GM19328 (cell line): Measurements from ENCODE around the gene TKTL2.

Experiments used
- ATAC-seq: cut with Tn5 transposase; IDR thresholded peaks from one replicate; pipeline ENCODE4 v1.9.1; 2021; ENCODE audit warnings: mild to moderate bottlenecking, moderate library complexity; ENCODE audit not compliant: unreplicated experiment

Gene TKTL2, protein sequence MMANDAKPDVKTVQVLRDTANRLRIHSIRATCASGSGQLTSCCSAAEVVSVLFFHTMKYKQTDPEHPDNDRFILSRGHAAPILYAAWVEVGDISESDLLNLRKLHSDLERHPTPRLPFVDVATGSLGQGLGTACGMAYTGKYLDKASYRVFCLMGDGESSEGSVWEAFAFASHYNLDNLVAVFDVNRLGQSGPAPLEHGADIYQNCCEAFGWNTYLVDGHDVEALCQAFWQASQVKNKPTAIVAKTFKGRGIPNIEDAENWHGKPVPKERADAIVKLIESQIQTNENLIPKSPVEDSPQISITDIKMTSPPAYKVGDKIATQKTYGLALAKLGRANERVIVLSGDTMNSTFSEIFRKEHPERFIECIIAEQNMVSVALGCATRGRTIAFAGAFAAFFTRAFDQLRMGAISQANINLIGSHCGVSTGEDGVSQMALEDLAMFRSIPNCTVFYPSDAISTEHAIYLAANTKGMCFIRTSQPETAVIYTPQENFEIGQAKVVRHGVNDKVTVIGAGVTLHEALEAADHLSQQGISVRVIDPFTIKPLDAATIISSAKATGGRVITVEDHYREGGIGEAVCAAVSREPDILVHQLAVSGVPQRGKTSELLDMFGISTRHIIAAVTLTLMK

DNA sequence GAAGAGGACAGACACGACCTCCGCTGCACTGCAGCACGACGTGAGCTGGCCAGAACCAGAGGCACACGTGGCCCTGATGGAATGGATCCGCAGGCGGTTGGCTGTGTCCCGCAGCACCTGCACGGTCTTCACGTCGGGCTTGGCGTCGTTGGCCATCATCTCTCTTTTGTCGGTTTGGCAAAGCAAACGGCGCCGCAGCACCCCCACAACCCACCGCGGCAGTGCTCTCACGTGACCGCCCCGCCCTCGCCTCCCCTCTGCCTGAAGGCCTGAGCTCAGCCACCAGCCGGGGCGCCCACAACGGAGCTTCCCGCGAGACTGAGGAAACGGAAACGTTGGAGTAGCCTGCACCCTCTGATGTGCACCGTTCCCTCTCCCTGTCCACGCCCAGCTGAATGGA, at the start of gene TKTL2:
TSS of gene TKTL2 (minus strand) at position 179 of the 400 bp plus-strand sequence. CDS start at position 159, 20 bp downstream.
- no peak for ATAC-seq

DNA sequence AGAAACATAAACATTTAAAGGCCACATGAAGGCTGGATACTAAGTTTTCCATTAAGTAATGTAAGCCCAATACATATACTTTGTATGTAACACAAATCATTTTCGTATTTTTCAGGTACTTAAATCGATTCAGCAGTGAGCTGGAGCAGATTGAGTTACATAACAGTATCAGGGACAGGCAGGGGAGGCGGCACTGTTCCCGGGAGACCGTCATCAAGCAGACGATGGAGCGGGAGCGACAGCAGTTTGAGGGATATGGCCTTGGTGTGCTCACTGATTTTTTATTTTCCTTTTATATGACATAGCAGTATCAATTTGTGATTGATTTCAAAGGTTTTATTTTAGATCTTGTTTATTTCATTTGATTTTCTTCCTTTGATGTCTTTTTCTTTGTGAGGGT, 41.6 kb upstream of the TKTL2 start:
- ATAC-seq, result no peak

DNA sequence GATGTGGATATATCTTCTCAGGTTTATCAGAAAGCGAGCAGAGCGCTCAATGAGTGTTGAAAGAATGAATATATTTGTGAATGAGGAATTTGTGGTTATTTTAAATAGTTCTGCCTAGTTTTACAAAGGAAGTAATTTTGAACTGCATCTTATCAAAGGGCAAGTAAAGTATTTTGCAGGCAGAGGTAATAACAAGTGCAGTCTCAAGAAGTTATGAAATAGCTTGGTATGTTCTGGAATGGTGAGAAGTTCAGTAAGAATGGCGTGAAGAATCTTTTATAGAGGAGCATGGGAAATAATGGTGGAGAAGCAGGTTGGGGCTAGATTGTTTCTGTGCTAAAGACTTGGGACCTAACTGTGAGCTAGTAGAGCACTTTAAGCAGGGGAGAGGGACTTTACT, 31.8 kb upstream of the TKTL2 start:
- no peak for ATAC-seq

DNA sequence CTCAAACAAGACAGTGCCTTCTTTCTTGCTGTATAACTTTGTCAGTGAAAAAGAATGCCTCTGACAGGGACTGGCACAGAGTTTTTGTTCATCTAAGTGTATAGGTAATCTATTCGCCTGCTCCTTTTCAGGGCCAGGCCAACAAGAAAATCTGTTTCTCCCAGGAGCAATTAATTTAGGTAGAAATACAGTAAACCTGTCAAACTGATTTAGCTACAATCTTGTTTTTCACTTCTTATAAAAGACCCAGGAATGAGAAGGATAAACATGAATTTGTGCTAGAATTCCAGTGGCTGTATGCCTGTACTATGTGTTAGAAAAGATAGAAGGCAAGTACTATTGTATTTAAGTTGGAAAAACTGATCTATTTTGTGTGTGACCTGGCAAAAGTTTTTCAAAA, 27.0 kb upstream of the TKTL2 start:
- no peak for ATAC-seq

DNA sequence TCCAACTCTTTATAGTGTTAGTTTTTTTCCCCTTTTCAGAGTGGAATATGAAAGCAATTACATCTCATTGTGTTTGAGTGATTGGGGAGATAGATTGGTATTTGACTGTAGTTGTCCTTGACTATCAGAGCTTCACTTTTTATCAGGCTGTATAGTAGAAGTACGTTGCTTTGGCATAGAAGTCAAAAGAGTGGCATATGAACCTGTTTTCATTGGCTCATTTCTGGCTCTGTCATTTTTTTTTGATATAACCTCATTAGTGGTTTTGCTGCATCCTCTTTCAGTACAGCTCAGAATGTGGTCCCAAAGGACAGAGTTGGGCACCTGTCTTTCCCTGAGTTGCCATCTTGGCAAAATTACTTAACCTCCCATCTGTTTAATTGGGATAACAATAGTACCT, 22.3 kb upstream of the TKTL2 start:
- no peak for ATAC-seq

DNA sequence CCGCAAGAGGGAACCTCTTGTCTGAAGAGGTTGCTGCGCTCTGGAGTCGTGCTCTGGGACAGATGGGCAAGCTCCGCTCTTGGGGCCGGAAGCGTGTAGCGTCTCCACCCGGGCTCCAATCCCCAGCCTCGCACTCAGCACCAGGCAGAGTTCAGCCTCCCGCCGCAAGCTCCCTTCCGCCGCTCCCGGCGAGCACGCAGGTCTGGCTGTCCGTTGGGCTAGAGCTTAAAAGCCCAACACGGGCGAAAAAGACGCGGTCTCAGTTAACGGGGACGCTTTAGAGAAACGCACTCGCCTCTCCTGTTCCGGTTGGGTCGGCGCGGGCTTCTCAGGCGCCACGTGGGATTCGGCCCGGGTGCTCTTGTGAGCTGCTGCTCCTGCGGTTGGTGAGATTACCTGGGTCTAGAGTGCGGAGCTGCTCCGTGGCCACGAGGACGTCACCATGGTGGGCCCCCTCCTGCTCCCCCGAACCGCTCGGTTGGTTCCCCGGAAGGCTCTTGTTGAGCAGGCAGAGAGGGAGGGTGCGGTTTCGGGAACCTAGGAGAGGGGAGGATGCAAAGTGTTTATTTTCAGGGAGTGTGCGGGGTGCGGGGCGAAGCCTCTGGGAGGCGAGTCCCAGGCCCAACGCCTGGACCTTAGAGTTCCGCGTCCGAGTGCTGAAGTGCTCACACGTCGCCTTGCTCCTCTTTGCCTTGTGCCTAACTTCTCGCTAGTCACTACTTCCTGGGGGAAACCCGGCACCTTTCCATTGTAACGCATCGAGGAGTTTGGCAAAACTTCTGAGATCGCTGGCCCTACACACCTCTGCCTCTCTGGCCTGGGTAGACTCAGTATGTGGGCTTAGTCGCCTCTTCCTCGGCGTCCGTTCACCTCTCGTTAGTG, 21.0 kb upstream of the TKTL2 start, which contains the start of gene TMA16:
TSS of gene TMA16 (plus strand) at position 331 of the 882 bp plus-strand sequence. CDS start at position 443, 112 bp downstream.
- peak; percentile 85 for ATAC-seq

DNA sequence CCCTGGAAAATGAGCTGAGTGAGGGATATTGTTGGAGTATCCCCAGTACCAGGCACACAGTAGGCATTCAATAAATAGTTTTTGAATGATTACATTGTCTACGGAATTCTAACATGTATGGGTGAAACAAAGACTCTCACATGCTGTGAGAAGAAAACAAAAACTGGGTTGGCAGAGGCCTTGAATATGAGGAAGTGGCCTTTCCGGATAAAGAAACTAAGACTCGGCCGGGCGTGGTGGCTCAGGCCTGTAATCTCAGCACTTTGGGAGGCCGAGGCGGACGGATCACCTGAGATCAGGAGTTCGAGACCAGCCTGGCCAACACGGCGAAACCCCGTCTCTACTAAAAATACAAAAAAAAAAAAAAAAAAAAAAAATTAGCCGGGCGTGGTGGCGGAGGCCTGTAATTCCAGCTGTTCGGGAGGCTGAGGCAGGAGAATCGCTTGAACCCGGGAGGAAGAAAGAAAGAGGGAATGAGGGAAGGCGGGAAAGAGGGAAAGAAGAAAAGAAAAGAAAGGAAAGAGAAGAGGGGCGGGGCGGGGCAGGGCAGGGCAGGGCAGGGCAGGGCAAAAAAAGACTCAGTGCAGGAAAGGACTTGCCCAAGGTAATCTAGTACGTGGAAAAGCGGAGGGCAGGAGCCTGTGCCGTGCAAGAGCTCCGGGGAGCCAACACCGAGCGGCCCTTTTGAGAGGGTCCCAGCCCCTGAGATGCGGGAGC, 20.2 kb upstream of the TKTL2 start:
- no peak for ATAC-seq

DNA sequence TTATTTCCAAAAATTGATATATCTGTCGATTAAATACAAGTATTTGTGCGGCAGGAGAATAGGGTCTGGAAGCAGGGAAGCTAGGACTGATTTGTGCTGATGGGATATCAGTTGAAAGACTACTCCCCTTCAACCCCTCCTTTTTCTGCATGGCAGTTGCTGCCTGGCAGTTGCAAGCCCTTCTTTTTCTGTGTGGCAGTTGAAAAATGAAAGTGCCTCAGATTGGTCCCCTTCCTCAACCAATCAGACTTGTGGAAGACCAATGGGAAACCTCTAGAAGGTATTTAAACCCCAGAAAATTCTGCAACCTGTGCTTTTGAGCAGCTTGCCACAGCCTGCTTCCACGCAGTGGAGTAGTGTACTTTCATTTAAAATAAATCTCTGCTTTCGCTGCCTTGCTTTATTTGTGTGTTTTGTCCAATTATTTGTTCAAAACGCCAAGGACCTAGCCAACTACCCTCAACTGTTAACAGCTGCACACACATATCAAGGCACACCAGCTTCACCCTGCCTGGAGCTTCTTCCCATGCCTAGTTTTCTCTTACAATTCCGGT, 19.5 kb upstream of the TKTL2 start:
- no peak for ATAC-seq

DNA sequence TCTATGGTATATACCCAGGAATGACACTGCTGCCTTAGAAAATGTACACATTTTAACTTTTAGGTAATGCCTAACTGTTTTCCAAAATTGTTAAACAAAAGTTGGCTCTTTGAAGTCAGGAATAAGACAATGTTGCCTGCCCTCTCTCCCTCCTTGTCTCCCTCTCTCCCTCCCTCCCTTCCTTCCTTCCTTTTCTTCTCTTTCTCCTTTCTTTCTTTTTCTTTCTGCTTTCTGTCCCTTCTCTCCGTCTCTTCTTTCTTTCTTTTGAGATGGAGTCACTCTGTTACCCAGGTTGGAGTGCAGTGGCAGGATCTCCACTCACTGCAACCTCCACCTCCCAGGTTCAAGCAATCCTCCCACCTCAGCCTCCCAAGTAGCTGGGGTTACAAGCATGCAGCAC, 16.4 kb upstream of the TKTL2 start:
- ATAC-seq, result no peak

DNA sequence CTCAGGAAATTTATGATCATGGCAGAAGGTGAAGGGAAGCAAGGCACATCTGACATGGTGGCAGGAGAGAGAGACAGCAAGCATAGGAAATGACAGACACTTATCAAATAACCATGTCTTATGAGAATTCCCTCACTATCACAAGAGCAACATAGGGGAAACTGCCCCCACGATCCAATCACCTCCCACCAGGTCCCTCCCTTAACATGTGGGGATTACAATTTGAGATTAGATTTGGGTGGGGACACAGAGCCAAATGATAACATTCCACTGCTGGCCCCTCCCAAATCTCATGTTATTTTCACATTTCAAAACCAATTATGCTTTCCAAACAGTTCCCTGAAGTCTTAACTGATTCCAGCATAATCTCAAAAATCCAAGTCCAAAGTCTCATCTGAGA, 12.8 kb upstream of the TKTL2 start:
- ATAC-seq, result no peak

DNA sequence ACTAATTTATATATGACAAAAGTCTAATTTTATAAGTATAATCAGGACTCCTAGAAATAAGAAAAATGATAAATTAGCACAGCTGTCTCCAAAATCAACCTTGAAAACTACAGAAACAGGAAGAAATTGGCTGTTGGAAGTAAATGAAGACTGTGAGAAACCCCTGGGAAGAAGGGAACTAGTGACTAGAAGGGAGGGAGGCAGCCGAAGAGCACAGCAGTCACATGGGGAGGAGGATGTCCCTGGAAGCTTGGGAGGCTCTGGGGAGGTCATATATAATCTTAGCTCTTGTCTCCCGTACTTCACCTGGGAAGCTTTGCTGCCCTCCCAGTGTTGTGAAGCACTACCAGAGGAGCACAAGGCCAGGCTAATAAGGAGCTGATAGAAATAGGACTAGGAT, 12.0 kb upstream of the TKTL2 start:
- ATAC-seq, result no peak

DNA sequence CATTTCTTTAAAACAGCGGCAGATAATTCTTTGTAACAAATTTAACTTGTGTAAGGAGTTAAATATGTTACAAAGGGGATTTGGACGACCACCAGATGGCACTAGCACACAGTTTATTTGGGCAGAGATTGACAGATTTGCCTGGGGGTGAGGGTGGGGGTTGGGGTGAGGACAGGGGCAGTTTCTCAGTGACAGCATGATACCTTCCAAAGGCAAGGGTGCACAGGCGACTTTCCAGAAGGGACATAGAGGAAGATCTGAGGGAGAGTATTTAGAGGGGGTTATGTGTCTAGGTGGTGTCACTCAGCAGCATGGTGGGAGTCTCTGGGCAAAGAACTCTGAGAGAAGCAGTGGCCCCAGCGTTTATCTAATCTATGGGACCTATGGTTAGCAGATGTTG, 11.4 kb upstream of the TKTL2 start:
- ATAC-seq, result no peak

DNA sequence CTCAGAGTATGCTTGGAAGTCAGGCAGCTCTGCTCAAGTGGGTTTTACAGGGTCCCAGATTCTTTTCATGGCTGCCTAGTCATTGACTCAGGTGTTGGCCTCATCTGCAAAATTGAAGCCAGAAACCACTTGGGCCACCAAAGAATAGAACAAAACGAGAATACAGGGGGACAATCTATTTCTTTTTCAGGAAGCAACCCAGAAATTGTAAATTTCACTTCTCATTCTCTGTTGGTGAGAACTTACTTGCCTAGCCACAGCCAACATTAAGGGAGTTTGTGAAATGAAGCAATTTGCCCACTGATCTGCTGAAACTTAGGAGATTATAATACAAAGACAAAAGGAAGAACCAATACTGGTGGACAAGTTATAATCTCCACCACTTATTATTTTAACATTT, 8.6 kb upstream of the TKTL2 start:
- peak; percentile 81 for ATAC-seq

DNA sequence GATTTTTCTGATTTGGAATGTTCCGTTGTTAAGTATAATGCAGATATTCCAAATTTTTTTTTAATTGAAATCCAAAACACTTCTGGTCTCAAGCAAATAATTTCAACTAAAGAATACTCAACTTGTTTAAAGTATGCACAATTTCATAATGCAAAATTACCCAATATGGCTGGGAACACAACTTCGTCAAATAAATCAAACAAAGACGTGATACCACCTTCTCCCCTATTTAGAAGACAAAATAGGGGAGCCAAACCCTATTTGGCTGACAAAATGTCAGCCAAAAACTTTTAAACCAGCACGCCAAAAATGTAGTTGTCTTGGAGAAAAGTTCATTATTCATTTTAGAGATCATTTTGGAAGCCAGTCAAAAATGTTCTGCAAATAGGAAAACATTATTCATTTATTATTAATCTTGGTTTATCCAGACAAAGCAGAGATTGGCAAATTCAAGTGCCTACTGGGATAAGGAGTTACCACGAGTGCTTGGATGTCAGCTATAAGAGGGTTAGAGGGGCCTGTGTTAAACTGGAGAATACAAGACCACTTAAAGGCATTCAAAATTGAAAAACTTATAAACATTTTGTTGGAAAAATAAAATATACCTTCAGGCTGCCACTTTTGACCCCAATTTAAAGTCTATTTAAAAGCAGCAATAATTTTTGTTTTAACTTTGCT, 3.3 kb upstream of the TKTL2 start:
- no peak for ATAC-seq

DNA sequence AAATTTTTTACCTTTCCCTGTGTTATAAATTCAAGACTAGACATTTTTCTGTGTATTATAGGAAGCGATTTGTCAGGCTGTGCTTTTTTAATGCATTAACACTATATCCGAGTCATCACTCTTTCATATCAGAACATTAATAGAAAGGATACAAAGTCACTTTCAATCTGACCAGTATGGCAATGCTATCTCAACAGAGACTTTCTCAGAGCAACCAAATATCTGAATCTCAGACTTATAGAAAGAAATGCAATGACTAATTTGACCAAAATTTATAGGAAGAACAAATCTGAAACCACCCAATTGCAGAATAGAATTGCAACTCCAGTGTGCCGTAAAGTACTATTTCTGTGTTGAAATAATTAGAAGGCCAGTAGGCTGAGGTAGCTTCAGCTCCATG, 473 bp upstream of the TKTL2 start:
- ATAC-seq, result no peak

DNA sequence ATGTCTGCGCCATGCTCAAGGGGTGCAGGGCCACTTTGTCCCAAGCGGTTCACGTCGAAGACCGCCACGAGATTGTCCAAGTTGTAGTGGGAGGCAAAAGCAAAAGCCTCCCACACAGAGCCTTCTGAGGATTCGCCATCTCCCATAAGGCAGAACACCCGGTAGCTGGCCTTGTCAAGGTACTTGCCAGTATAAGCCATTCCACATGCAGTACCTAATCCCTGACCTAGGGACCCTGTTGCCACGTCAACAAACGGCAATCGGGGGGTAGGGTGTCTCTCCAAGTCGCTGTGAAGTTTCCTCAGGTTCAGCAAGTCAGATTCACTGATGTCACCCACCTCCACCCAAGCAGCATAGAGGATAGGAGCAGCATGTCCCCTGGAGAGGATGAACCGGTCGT, 424 bp downstream of the TKTL2 start:
- ATAC-seq, result no peak

DNA sequence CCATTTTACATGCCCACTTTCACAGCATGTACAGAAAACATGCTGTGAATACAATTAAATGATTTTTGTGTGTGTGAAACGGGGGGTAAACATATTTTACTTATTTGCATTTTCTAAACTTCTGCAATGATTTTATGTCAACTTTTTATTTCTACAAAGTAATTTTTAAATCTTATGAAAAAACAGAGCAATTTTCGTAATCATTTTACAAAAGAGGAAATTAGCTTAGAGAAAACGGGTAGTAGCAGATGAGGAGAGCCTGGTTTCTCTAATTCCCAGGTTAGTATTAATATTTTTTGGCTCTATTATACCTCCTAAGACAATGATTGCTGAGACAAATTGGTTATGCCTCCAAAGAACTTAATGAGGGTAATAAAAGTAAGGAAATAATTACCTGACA, 3.2 kb downstream of the TKTL2 start:
- no peak for ATAC-seq

DNA sequence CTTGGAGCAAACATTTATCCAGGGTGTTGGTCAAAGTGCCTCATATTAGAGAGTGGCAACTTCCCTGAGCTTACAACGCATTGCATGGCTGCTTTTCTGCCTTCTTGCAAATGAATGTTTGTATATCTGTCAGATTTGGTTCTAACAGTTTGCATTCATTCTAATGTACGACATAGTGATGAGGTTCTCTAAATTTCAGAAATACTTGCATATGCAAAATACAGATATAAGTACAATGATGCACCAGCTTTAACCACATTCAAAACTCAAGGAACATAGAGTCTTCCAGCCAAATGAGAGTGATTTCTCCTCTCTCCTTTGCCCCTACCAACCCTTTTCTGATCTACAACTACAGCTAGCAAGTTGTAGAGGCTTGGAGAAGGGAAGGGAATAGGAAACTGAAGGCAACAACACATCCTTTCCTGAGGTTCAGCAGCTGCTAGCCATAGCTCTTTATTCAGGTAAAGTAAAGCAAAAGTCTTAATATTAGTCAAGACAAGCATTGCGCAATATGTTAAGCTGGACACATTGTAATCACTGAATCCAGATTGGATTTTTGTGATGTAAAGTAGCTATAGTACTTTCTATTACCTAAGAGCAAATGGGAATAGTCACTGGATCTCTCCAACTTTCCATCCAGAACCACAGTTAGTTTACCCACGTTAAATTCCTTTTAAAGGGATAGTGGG, 6.3 kb downstream of the TKTL2 start:
- no peak for ATAC-seq

DNA sequence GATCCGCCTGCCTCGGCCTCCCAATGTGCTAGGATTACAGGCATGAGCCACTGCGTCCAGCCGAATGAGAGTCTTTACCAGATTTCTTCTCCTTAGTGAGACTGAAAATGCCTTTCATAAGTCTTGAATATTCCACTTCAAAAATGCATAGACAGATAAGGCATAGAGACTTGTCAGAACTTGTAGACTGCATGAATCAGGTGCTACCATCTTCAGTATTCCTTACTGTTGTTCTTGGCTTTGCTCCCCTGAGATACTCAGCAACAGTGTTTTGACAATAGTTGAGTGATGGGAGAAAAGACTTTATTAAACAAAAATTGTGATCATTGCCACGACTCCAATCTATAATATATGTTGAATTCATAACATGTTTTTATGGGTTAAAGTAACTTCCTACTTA, 11.0 kb downstream of the TKTL2 start:
- ATAC-seq, result no peak
